ENCODE data around the gene SRGAP2C.
"Not testable (repeated sequence)": the region's sequence is repeated elsewhere in the genome, so short reads cannot be mapped to it uniquely, and the experiment has no call there.

Gene SRGAP2C

GRCh38 chr1:121260205-121260604 is 75.4 kb downstream of the SRGAP2C start:
- not testable (repeated sequence) for DNase-seq (ENCODE audit: low read depth); H3K4me3 ChIP-seq (ENCODE audit: control insufficient read depth, low read depth, low read length)

DNA sequence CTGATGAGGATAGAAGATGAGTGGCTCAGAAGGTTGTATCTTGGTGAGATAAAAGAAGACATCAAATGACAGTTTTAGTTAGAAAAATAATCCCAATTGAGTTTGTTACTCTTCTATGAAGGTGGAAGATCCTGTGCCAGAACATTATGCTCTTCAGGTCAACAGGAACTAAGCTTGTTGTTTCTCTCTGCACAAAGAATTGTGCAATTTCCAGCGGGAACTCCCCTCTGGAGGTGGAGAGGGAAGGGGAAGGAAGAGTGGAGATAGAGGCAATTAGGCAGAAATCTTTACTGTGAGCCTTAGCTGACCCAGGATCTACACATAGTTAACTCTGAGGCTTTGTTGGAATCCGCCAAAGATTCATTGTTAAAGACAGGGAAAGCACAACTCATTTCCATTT is 77.4 kb downstream of the SRGAP2C start:
- not testable (repeated sequence) for H3K4me3 ChIP-seq (ENCODE audit: control insufficient read depth, low read depth, low read length); DNase-seq (ENCODE audit: low read depth)

- not testable (repeated sequence) for H3K4me3 ChIP-seq (ENCODE audit: control insufficient read depth, low read depth, low read length)
- peak; percentile 10 for DNase-seq (ENCODE audit: low read depth)
Measured at GRCh38 chr1:121263789-121264244, 79.0 kb downstream of the SRGAP2C start.

DNA sequence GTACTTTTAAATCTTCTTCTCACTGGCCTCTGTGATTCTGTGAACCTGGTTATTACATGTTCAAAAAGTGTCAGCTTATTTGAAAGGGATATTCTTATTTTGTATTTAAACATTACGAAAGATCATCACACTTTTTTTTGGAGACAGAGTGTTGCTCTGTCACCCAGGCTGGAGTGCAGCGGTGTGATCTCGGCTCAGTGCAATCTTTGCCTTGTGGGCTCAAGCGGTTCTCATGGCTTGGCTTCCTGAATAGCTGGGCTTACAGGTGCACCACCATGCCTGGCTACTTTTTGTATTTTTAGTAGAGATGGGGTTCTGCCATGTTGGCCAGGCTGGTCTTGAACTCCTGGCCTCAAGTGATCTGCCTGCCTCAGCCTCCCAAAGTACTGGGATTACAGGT is 82.3 kb downstream of the SRGAP2C start:
- not testable (repeated sequence) for H3K4me3 ChIP-seq (ENCODE audit: control insufficient read depth, low read depth, low read length); DNase-seq (ENCODE audit: low read depth)

DNA sequence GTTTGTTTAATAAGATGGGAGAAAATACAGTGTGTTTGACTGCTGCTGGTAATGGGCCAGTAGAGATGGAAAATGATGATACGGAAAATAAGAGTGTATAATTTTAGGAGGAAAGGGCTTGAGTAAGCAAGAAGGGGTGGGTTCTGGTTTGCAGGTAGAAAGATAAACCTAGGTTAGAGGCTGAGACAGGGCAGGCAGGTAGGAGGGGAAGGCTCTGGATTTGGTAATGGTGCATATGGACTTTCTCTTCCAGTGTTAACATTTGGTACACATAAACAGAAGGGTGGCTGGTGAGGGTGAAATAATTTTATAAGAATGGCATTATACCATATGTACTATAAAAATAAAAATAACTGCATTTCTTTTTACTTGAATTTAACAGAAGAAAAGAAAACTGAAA is 84.5 kb downstream of the SRGAP2C start:
- not testable (repeated sequence) for DNase-seq (ENCODE audit: low read depth); H3K4me3 ChIP-seq (ENCODE audit: control insufficient read depth, low read depth, low read length)

GRCh38 chr1:121269973-121270372 is 85.2 kb downstream of the SRGAP2C start:
- DNase-seq (ENCODE audit: low read depth); H3K4me3 ChIP-seq (ENCODE audit: control insufficient read depth, low read depth, low read length): not testable (repeated sequence)

GRCh38 chr1:121271143-121271715 is 86.5 kb downstream of the SRGAP2C start:
- DNase-seq (ENCODE audit: low read depth); H3K4me3 ChIP-seq (ENCODE audit: control insufficient read depth, low read depth, low read length): not testable (repeated sequence)

DNA sequence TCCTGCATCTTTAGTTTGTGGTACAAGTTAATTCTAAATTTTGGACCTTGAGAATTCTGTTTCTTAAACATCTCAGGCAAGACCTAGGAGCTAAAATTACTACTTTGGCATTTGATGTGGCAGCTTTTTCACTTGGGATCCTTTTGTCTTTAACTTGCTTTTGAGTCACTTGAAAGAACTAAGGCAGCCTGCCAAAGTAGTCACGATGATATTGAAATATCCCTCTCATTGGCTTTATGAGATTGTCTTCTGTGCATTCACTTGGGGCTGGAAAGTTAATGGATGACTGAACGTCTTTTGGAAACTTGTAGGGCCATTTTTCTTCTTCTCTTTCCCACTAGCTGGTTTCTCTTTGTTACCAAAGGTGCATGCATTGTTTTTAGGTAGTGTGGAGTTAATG is 90.7 kb downstream of the SRGAP2C start:
- DNase-seq (ENCODE audit: low read depth); H3K4me3 ChIP-seq (ENCODE audit: control insufficient read depth, low read depth, low read length): not testable (repeated sequence)

DNA sequence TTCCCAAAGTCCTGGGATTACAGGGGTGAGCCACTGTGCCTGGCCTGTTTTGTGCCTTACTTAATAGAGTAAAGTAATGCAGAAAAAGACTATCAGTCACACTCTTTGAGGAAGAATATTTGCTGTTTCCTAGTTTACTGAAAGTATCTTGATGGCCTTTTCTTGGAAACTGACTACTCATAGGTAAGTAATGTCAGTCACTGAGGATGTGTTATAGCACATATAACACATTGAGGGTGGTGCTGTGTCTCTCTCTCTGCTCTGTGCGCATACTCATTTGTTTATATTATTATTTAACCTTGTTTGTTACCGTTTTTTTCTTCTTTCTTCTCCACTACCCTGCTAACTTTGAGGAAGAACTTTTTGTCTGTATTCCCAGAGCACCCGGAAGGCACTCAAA is 93.4 kb downstream of the SRGAP2C start:
- not testable (repeated sequence) for DNase-seq (ENCODE audit: low read depth); H3K4me3 ChIP-seq (ENCODE audit: control insufficient read depth, low read depth, low read length)

- H3K4me3 ChIP-seq (ENCODE audit: control insufficient read depth, low read depth, low read length); DNase-seq (ENCODE audit: low read depth): not testable (repeated sequence)
Measured at GRCh38 chr1:121278777-121279547, 94.2 kb downstream of the SRGAP2C start.

DNA sequence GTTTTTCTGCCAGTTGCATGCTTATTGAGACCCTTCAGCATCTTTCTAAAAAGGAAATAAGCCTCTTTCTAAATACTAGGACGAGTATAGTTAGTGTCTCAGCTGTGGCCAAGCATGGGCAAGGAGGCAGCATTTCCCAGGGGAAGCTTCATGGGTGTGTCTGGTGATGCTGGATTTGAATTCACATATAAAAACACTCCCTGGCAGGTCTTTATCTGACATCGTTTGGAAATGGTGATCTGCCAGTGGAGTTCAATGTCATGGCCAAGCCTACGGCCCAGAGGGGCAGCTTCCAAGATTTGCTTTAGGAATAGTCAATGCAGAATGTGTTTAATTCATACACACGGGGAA is 94.7 kb downstream of the SRGAP2C start:
- not testable (repeated sequence) for DNase-seq (ENCODE audit: low read depth); H3K4me3 ChIP-seq (ENCODE audit: control insufficient read depth, low read depth, low read length)

GRCh38 chr1:121280699-121281317 is 96.0 kb downstream of the SRGAP2C start:
- DNase-seq (ENCODE audit: low read depth); H3K4me3 ChIP-seq (ENCODE audit: control insufficient read depth, low read depth, low read length): not testable (repeated sequence)

DNA sequence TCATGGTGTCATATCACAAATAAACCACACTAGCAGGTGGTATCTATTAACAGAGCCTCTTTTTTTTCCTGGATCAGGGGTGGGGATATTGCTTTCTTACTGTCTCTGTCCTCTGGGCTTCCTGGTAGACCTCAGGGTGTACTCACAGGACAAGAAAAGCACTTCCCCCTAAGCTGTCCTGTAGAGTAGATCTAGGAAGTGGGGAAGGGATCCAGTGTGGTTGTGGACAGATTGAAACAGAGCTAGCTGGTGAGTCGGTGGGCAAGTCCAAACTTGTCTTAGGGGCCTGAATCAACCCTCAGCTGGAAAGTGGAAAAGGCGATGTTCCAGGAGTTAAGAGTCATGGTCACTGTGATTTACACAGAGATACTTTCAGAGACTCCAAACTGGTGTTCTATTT is 96.7 kb downstream of the SRGAP2C start:
- not testable (repeated sequence) for H3K4me3 ChIP-seq (ENCODE audit: control insufficient read depth, low read depth, low read length); DNase-seq (ENCODE audit: low read depth)

DNA sequence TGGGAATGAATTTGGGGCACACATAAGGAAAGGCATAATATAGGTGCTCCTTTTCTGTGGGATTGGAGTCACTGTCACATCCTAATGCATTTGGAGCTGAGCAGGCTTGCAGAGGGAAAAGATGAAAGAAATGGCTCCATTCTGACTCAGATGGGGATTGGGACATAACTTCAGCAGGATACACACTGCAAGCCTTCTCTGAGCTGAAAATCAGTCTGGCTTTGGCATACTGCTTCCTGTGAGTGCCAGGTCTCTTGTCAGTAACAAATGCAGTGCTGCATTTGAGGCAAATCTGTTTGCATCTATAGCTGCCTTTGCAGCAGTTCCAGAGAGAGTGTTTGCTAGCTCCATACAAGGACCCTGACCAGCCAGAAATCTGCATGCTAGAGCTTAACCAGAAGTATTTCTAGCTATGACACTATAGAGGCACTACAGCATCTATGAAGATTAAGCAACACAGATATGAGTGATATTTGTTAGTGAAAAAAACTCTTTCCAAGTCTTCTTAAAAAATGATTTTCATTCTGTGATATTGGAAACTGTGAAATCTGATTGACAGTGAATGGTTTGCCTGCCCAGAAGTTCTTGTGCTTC is 98.9 kb downstream of the SRGAP2C start:
- not testable (repeated sequence) for H3K4me3 ChIP-seq (ENCODE audit: control insufficient read depth, low read depth, low read length); DNase-seq (ENCODE audit: low read depth)

DNA sequence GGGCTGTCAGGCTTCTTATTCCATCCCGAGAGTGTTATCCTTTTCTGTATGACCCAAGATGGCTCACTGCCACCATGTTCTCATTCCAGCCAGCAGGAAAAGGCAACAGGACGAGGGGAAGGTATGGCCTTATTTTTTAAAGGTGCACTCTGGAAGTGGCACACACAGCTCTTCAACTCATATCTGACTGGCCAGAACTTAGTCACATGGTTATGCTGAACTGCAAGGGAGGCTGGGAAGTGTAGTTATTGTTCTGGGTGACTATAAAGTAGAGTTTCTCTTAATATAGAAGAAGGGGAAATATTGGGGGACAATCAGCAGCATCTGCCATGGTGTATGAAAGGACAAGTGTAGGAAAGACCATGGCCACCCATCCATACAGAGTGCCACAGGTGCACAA is 107.8 kb downstream of the SRGAP2C start:
- DNase-seq (ENCODE audit: low read depth); H3K4me3 ChIP-seq (ENCODE audit: control insufficient read depth, low read depth, low read length): not testable (repeated sequence)

GRCh38 chr1:121293263-121294204 is 108.8 kb downstream of the SRGAP2C start:
- not testable (repeated sequence) for H3K4me3 ChIP-seq (ENCODE audit: control insufficient read depth, low read depth, low read length); DNase-seq (ENCODE audit: low read depth)

GRCh38 chr1:121294205-121294570 is 109.4 kb downstream of the SRGAP2C start:
- not testable (repeated sequence) for DNase-seq (ENCODE audit: low read depth); H3K4me3 ChIP-seq (ENCODE audit: control insufficient read depth, low read depth, low read length)

DNA sequence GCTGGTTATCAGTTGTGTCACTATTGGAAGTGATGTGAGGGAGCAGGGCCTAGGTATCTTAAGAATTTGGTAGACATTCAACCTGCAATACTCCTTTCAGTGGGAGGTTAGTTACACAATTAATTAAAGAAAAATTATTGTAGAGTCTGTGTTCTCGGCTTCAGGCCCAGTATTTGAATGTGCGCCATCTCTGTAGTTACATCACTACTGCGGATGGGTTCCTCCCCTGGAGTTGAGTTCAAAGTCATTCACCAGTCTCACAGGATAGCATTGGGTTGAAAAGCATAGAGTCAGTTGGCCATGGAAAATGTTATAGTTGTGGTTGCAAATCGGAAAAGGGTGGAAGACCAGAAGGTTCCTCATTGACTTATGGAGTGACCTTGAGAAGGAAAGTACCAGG is 111.8 kb downstream of the SRGAP2C start:
- not testable (repeated sequence) for DNase-seq (ENCODE audit: low read depth); H3K4me3 ChIP-seq (ENCODE audit: control insufficient read depth, low read depth, low read length)

Data from AG09309 (cell line).